ENCODE data around the gene PERCC1.
"Not testable (repeated sequence)": the region's sequence is repeated elsewhere in the genome, so short reads cannot be mapped to it uniquely, and the experiment has no call there.

PERCC1 gene

DNA sequence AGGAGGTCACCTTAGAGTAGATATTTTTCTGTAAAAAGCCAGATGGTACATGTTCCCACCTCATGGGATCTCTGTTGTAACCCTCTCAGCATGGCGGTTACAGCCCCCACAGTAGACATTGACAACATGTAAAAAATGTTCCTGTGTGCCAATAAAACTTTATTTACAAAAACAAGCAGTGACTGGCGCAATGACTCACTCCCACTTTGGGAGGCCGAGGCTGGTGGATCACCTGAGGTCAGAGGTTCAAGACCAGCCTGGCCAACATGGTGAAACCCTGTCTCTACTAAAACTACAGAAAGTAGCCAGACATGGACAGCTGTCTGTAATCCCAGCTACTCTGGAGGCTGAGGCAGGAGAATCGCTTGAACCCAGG is 8.8 kb downstream of the PERCC1 start:
- WGBS (ENCODE audit: extremely low coverage, insufficient coverage, insufficient read length) = no CpG with 5 or more reads among the region's 4 CpGs

DNA sequence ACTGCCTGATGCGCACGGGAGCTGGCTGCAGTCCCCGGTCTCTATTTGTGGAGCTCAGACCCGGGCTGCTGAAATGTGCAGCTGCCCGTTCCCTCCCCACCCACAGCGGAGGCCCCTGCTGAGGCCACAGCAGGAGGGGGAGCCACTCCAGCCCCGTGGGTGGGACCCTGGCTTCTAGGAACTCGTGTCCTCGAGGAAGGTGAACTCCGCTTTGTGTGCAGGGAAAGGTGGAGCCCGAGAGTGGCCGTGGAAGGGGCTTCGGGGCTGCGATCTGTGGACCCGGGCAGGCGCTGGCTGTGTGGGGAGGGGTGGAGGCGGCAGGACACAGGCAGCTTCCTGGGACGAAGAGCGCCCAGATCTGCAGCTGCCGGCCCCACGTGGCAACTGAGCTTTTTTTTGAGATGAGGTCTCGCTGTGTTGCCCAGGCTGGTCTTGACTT is 10.5 kb downstream of the PERCC1 start:
- no peak overlapping the region for H2BK120ac ChIP-seq (ENCODE audit: insufficient read depth, low read length, poor library complexity)
- H3K27me3 ChIP-seq (ENCODE audit: insufficient read depth, low read length) = no peaks in the 10 kb centered on the region
- no peaks in the 10 kb centered on the region for H3K79me2 ChIP-seq (ENCODE audit: control insufficient read depth, insufficient read depth, low read length, poor library complexity)
- no peak overlapping the region for H3K4me3 ChIP-seq (ENCODE audit: low read depth, low read length)
- H3K36me3 ChIP-seq (ENCODE audit: control insufficient read depth in 1 of 2, insufficient read depth in 2 of 2, low read length in 2 of 2) = peaks cover 8 to 10% of the 10 kb centered on the region in 2 experiments
- no peak overlapping the region for H4K8ac ChIP-seq (ENCODE audit: low read depth, low read length)
- no peak overlapping the region for H2AK5ac ChIP-seq (ENCODE audit: low read length)
- no peak overlapping the region for H3K9ac ChIP-seq (ENCODE audit: low read length)
- WGBS (ENCODE audit: extremely low coverage, insufficient coverage, insufficient read length) = no CpG with 5 or more reads among the region's 22 CpGs
- no peak overlapping the region for H3K27ac ChIP-seq (ENCODE audit: low read depth, low read length)
- no peaks in the 10 kb centered on the region for H3K4me1 ChIP-seq (ENCODE audit: control insufficient read depth in 1 of 2, insufficient read depth in 2 of 2, low read length in 2 of 2)
- H2BK5ac ChIP-seq (ENCODE audit: low read depth, low read length, poor library complexity) = no peak overlapping the region
- no peak overlapping the region for H2AFZ ChIP-seq (ENCODE audit: insufficient read depth, low read length, poor library complexity)
- no peak overlapping the region for H3K18ac ChIP-seq (ENCODE audit: low read length)
- H3K14ac ChIP-seq (ENCODE audit: low read length) = no peak overlapping the region
- no peak overlapping the region for H4K91ac ChIP-seq (ENCODE audit: low read depth, low read length)
- H3K9me3 ChIP-seq (ENCODE audit: insufficient read depth, low read depth, low read length) = peaks cover 3% of the 10 kb centered on the region
- no peak overlapping the region for H3K4ac ChIP-seq (ENCODE audit: low read depth, low read length)
- no peak for DNase-seq
- H3K4me2 ChIP-seq (ENCODE audit: low read length) = no peak overlapping the region
- H2BK12ac ChIP-seq (ENCODE audit: low read length) = no peak overlapping the region
- no peak overlapping the region for H4K12ac ChIP-seq (ENCODE audit: low read depth, low read length)
- no peak overlapping the region for H3K23ac ChIP-seq (ENCODE audit: low read length)
- H3K79me1 ChIP-seq (ENCODE audit: low read length) = no peaks in the 10 kb centered on the region

More for the DNA sequence above, 8.8 kb downstream of the PERCC1 start:
- H3K4me2 ChIP-seq (ENCODE audit: low read length); H3K79me1 ChIP-seq (ENCODE audit: low read length); H3K27ac ChIP-seq (ENCODE audit: low read depth, low read length); H3K9me3 ChIP-seq (ENCODE audit: insufficient read depth, low read depth, low read length); H4K8ac ChIP-seq (ENCODE audit: low read depth, low read length); DNase-seq; H3K4me3 ChIP-seq (ENCODE audit: low read depth, low read length); H2BK5ac ChIP-seq (ENCODE audit: low read depth, low read length, poor library complexity); H3K18ac ChIP-seq (ENCODE audit: low read length); H3K79me2 ChIP-seq (ENCODE audit: control insufficient read depth, insufficient read depth, low read length, poor library complexity); H4K91ac ChIP-seq (ENCODE audit: low read depth, low read length); H3K4me1 ChIP-seq (ENCODE audit: control insufficient read depth in 1 of 2, insufficient read depth in 2 of 2, low read length in 2 of 2); H3K9ac ChIP-seq (ENCODE audit: low read length); H3K36me3 ChIP-seq (ENCODE audit: control insufficient read depth in 1 of 2, insufficient read depth in 2 of 2, low read length in 2 of 2); H3K27me3 ChIP-seq (ENCODE audit: insufficient read depth, low read length); H2AK5ac ChIP-seq (ENCODE audit: low read length); H2BK12ac ChIP-seq (ENCODE audit: low read length); H2AFZ ChIP-seq (ENCODE audit: insufficient read depth, low read length, poor library complexity); H3K4ac ChIP-seq (ENCODE audit: low read depth, low read length); H3K23ac ChIP-seq (ENCODE audit: low read length); H4K12ac ChIP-seq (ENCODE audit: low read depth, low read length); H2BK120ac ChIP-seq (ENCODE audit: insufficient read depth, low read length, poor library complexity); H3K14ac ChIP-seq (ENCODE audit: low read length): not testable (repeated sequence)

DNA sequence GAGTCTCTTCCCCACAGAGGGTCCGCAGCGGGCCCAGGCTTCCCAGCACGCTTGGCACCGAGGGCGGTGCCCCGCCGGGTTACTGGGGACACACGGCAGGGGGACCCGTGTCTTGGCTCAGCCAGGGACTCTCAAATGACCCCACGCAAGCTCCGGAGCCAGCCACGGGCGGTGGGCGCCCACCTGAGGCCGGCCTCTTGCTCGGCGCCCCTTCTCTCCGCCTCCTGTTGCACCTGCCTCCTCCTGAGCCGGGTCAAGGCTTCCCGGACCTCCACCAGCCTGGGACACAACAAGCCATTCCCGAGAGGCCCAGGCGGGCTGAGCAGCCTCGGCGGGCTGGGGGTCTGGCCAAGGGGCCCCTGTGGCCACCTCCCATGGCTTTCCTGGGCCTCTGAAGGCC is 11.8 kb downstream of the PERCC1 start:
- no peak overlapping the region for H2BK5ac ChIP-seq (ENCODE audit: low read depth, low read length, poor library complexity)
- H3K27ac ChIP-seq (ENCODE audit: low read depth, low read length) = no peak overlapping the region
- H4K12ac ChIP-seq (ENCODE audit: low read depth, low read length) = no peak overlapping the region
- peaks cover 4% of the 10 kb centered on the region for H3K9me3 ChIP-seq (ENCODE audit: insufficient read depth, low read depth, low read length)
- no CpG with 5 or more reads among the region's 24 CpGs for WGBS (ENCODE audit: extremely low coverage, insufficient coverage, insufficient read length)
- H3K4me2 ChIP-seq (ENCODE audit: low read length) = no peak overlapping the region
- H3K9ac ChIP-seq (ENCODE audit: low read length) = no peak overlapping the region
- H2BK12ac ChIP-seq (ENCODE audit: low read length) = no peak overlapping the region
- no peaks in the 10 kb centered on the region for H3K4me1 ChIP-seq (ENCODE audit: control insufficient read depth in 1 of 2, insufficient read depth in 2 of 2, low read length in 2 of 2)
- H3K18ac ChIP-seq (ENCODE audit: low read length) = no peak overlapping the region
- H2BK120ac ChIP-seq (ENCODE audit: insufficient read depth, low read length, poor library complexity) = no peak overlapping the region
- H3K79me2 ChIP-seq (ENCODE audit: control insufficient read depth, insufficient read depth, low read length, poor library complexity) = no peaks in the 10 kb centered on the region
- H3K79me1 ChIP-seq (ENCODE audit: low read length) = no peaks in the 10 kb centered on the region
- no peak for DNase-seq
- no peak overlapping the region for H4K91ac ChIP-seq (ENCODE audit: low read depth, low read length)
- H3K4me3 ChIP-seq (ENCODE audit: low read depth, low read length) = no peak overlapping the region
- peaks cover 20 to 22% of the 10 kb centered on the region in 2 experiments for H3K36me3 ChIP-seq (ENCODE audit: control insufficient read depth in 1 of 2, insufficient read depth in 2 of 2, low read length in 2 of 2)
- no peak overlapping the region for H3K23ac ChIP-seq (ENCODE audit: low read length)
- H3K14ac ChIP-seq (ENCODE audit: low read length) = no peak overlapping the region
- H4K8ac ChIP-seq (ENCODE audit: low read depth, low read length) = no peak overlapping the region
- H2AFZ ChIP-seq (ENCODE audit: insufficient read depth, low read length, poor library complexity) = no peak overlapping the region
- no peak overlapping the region for H2AK5ac ChIP-seq (ENCODE audit: low read length)
- no peak overlapping the region for H3K4ac ChIP-seq (ENCODE audit: low read depth, low read length)
- no peaks in the 10 kb centered on the region for H3K27me3 ChIP-seq (ENCODE audit: insufficient read depth, low read length)

DNA sequence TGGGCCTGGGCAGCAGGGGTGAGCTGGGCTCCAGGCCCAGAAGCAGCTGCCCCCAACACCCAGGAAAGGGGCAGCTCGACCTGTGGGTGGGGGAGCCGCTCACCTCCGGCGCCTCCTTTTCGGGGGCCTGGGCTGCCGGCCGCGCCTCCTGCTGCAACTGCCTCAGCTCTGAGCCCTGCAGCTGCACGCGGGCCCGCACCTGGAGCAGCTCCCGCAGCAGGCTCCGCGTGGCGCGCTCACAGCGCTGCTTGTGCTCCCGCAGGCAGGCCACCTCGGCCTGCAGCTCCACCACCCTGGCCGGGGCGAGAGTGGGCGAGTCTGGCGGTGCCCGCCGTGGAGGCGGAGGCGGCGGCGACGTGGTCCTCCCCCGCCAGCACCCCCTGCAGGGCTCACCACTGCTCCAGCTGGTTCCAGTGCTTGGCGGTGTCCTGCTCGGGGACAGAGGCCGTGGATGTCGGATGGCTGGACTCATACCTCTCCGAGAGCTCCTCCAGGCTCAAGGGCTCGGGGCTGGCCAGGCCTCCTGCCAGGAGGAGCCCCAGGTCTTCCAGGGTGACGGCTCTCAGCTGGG is 12.6 kb downstream of the PERCC1 start:
- Histone ChIP-seq H3K9ac (ENCODE audit: low read length) (no peak overlapping the region), H3K4me3 (ENCODE audit: low read depth, low read length) (no peak overlapping the region), H3K79me1 (ENCODE audit: low read length) (no peaks in the 10 kb centered on the region), H3K4me1 (ENCODE audit: control insufficient read depth in 1 of 2, insufficient read depth in 2 of 2, low read length in 2 of 2) (no peaks in the 10 kb centered on the region), H3K36me3 (ENCODE audit: control insufficient read depth in 1 of 2, insufficient read depth in 2 of 2, low read length in 2 of 2) (peaks cover 28 to 30% of the 10 kb centered on the region in 2 experiments), H2BK12ac (ENCODE audit: low read length) (no peak overlapping the region), H3K9me3 (ENCODE audit: insufficient read depth, low read depth, low read length) (peaks cover 4% of the 10 kb centered on the region), H2BK5ac (ENCODE audit: low read depth, low read length, poor library complexity) (no peak overlapping the region), H3K4ac (ENCODE audit: low read depth, low read length) (no peak overlapping the region), H2AFZ (ENCODE audit: insufficient read depth, low read length, poor library complexity) (no peak overlapping the region), H3K79me2 (ENCODE audit: control insufficient read depth, insufficient read depth, low read length, poor library complexity) (no peaks in the 10 kb centered on the region), H3K18ac (ENCODE audit: low read length) (no peak overlapping the region), H4K8ac (ENCODE audit: low read depth, low read length) (no peak overlapping the region), H3K4me2 (ENCODE audit: low read length) (no peak overlapping the region), H2BK120ac (ENCODE audit: insufficient read depth, low read length, poor library complexity) (no peak overlapping the region), H3K27me3 (ENCODE audit: insufficient read depth, low read length) (no peaks in the 10 kb centered on the region), H4K12ac (ENCODE audit: low read depth, low read length) (no peak overlapping the region), H3K23ac (ENCODE audit: low read length) (no peak overlapping the region), H4K91ac (ENCODE audit: low read depth, low read length) (no peak overlapping the region), H3K14ac (ENCODE audit: low read length) (no peak overlapping the region), H3K27ac (ENCODE audit: low read depth, low read length) (no peak overlapping the region), H2AK5ac (ENCODE audit: low read length) (no peak overlapping the region)
- no CpG with 5 or more reads among the region's 38 CpGs for WGBS (ENCODE audit: extremely low coverage, insufficient coverage, insufficient read length)
- DNase-seq = peak in 1 of 2 donors; percentile 19

All from trophoblast cell (in vitro differentiated cells and primary cell).